Fibroblast of the aortic adventitia (primary cell): ENCODE measurements around the gene DIP2C. TPM values are rescaled to one million over a fixed set of nuclear protein-coding genes. Genes with fewer than 3 reads are reported as not detected.
A peak's percentile ranks its signal among the peaks of the same experiment; 100 is the strongest.

Experiments used
- DNase-seq: peaks from one replicate; pipeline ENCODE4 v3.0.0-alpha.2; 2010; ENCODE audit warnings: low read depth
- H3K4me3 ChIP-seq: 2 replicates; pipeline ENCODE4 v1.5.1; 2011; ENCODE audit warnings: low read depth, mild to moderate bottlenecking, control low read depth, low read length, moderate library complexity
- CTCF ChIP-seq: IDR thresholded peaks from 2 replicates; pipeline ENCODE4 v1.5.1; 2011; ENCODE audit warnings: mild to moderate bottlenecking, low read length, control low read depth, inconsistent platforms; ENCODE audit not compliant: insufficient read depth
- total RNA-seq: library from RNA; depleted of rRNA; stranded (reverse); fragments of >200 nt; gene quantifications from 2 replicates; pipeline ENCODE4 v1.2.3, GENCODE V29; 2012; ENCODE audit warnings: low replicate concordance

Gene DIP2C
- total RNA-seq: 15.7 and 16.1 TPM in 2 replicates

GRCh38 chr10:689452-690371, at the start of gene DIP2C:
Gene DIP2C (minus strand): TSS chr10:689668. CDS start chr10:689578, 90 bp downstream.
- H3K4me3 ChIP-seq: peak within 1 kb of the TSS; percentile 77
- DNase-seq: peak; percentile 72
- TF ChIP-seq CTCF: no peak

- no peak for DNase-seq
- TF ChIP-seq CTCF: no peak
- H3K4me3 ChIP-seq: no peak overlapping the region
These were observed 45.0 kb upstream of the DIP2C start for GRCh38 chr10:734481-734880.

- no peak for DNase-seq
- H3K4me3 ChIP-seq: no peak overlapping the region
- no peak for TF ChIP-seq CTCF
These were observed 43.6 kb upstream of the DIP2C start for GRCh38 chr10:733086-733485.

- no peak overlapping the region for H3K4me3 ChIP-seq
- no peak for TF ChIP-seq CTCF
- DNase-seq: no peak
These were observed 39.7 kb upstream of the DIP2C start for GRCh38 chr10:729213-729612.

- no peak for DNase-seq
- no peak for TF ChIP-seq CTCF
- H3K4me3 ChIP-seq: no peak overlapping the region
These were observed 39.1 kb upstream of the DIP2C start for GRCh38 chr10:728603-729002.

- H3K4me3 ChIP-seq: no peak overlapping the region
- no peak for DNase-seq
- no peak for TF ChIP-seq CTCF
These were observed 37.8 kb upstream of the DIP2C start for GRCh38 chr10:727162-727790.
